Calu3 (cell line): ENCODE measurements around the gene RRM2. TPM values are rescaled to one million over a fixed set of nuclear protein-coding genes. Genes with fewer than 3 reads are reported as not detected.

ENCODE experiments used
- BruUV-seq: library from RNA; stranded (reverse); fragments of 400-500 nt; replicated peaks from 2 replicates; lab custom pipeline; 2021; lab: Mats Ljungman, UMichigan
- CTCF ChIA-PET: fragments of 300-600 bp; sonication (Branson Sonifier 250); formaldehyde crosslinking; loops from one replicate; lab custom pipeline; 2022; ENCODE audit warnings: antibody characterized with exemption; lab: Charles Lee
- DNase-seq: peaks from one replicate; pipeline ENCODE4 v3.0.0; 2022
- H3K27ac Mint-ChIP-seq: one replicate; pipeline ENCODE4 v1.8.0; 2022; ENCODE audit warnings: mixed read lengths; ENCODE audit not compliant: unreplicated experiment
- H3K27me3 Mint-ChIP-seq: one replicate; pipeline ENCODE4 v1.8.0; 2022; ENCODE audit warnings: mixed read lengths; ENCODE audit not compliant: unreplicated experiment
- H3K36me3 Mint-ChIP-seq: one replicate; pipeline ENCODE4 v1.8.0; 2022; ENCODE audit warnings: mild to moderate bottlenecking, moderate library complexity, mixed read lengths; ENCODE audit not compliant: insufficient read depth, unreplicated experiment
- H3K4me1 Mint-ChIP-seq: one replicate; pipeline ENCODE4 v1.8.0; 2022; ENCODE audit warnings: mild to moderate bottlenecking, low read depth, mixed read lengths; ENCODE audit not compliant: unreplicated experiment
- H3K4me3 Mint-ChIP-seq: one replicate; pipeline ENCODE4 v1.8.0; 2022; ENCODE audit warnings: mild to moderate bottlenecking, low read depth, moderate library complexity, mixed read lengths; ENCODE audit not compliant: unreplicated experiment
- H3K9me3 Mint-ChIP-seq: one replicate; pipeline ENCODE4 v1.8.0; 2022; ENCODE audit warnings: low read depth, mixed read lengths; ENCODE audit not compliant: unreplicated experiment
- intact Hi-C: fragments of 100-400 bp; cut with micrococcal nuclease; formaldehyde crosslinking; loops from one replicate; pipeline ENCODE4 v1.10.0; 2022; ENCODE audit not compliant: unreplicated experiment
- total RNA-seq: library from RNA; stranded (reverse); gene quantifications from 2 replicates; pipeline ENCODE4 v1.2.3, GENCODE V29; 2022
- TF ChIP-seq, protein P1 (sequence below): fragments of 200-600 bp; IDR thresholded peaks from one replicate; pipeline ENCODE4 v1.8.0; 2022; ENCODE audit warnings: antibody characterized with exemption; ENCODE audit not compliant: unreplicated experiment

The RRM2 gene
- total RNA-seq, 1 experiment from 2014 or later = 154 TPM

DNA sequence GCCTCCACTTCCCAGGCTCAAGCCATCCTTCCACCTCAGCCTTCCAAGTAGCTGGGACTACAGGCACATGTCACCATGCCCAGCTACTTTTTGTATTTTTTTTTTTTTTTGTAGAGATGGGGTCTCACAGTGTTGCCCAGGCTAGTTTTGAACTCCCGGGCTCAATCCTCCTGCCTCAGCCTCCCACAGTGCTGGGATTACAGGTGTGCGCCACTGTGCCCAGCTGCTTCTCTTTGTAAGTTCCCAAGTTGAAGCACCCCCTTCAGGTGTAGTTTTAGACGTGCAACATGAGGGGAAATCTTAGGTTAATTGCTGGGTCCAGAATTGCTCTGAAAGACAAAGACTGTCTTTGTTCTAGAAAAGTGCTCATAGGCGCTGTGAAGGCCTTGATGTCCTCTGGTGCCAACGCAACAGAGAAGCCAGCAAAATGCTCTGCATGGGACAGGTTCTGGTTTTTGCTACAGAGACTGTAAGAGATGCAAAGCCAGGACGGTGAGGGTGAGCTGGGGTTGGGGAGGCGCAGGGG, 46.6 kb downstream of the RRM2 start:
- H3K27me3 Mint-ChIP-seq = no peaks in the 10 kb centered on the region
- TF ChIP-seq, protein P1, sequence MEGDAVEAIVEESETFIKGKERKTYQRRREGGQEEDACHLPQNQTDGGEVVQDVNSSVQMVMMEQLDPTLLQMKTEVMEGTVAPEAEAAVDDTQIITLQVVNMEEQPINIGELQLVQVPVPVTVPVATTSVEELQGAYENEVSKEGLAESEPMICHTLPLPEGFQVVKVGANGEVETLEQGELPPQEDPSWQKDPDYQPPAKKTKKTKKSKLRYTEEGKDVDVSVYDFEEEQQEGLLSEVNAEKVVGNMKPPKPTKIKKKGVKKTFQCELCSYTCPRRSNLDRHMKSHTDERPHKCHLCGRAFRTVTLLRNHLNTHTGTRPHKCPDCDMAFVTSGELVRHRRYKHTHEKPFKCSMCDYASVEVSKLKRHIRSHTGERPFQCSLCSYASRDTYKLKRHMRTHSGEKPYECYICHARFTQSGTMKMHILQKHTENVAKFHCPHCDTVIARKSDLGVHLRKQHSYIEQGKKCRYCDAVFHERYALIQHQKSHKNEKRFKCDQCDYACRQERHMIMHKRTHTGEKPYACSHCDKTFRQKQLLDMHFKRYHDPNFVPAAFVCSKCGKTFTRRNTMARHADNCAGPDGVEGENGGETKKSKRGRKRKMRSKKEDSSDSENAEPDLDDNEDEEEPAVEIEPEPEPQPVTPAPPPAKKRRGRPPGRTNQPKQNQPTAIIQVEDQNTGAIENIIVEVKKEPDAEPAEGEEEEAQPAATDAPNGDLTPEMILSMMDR = no peak
- no TSS peak for BruUV-seq
- DNase-seq = no peak
- H3K27ac Mint-ChIP-seq = no peak overlapping the region
- H3K36me3 Mint-ChIP-seq = no peaks in the 10 kb centered on the region
- CTCF ChIA-PET = interaction anchor here (1.8 kb wide), 1 partner anchor 239 kb away, joined by 6 read pairs; no protein-coding TSS in a partner anchor
- intact Hi-C loops = no loop called here
- peaks cover 8% of the 10 kb centered on the region for H3K4me1 Mint-ChIP-seq
- no peak overlapping the region for H3K4me3 Mint-ChIP-seq
- H3K9me3 Mint-ChIP-seq = no peaks in the 10 kb centered on the region

DNA sequence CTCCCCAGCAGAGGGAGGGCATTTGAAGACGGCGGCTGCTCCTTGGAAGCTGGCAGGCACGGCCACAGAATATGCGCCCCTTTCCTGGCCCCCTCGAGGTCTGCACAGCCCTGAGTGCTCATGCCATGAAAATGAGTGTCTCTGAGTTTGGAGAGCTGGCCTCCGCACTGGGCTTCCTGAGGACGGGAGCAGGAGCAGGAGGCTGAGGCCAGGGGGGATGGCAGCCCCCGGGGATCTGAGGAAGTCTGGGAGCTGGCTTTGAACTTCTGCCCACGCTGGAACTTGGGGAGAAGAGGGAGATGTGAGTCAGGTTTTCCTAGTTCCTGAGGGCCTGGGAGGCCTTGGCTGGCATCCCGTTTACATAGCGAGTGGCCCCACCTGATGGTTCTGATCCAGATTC, 47.0 kb downstream of the RRM2 start:
- no peak for DNase-seq
- Mint-ChIP-seq H3K4me1 (peaks cover 8% of the 10 kb centered on the region), H3K27me3 (no peaks in the 10 kb centered on the region), H3K4me3 (no peak overlapping the region), H3K9me3 (no peaks in the 10 kb centered on the region), H3K36me3 (no peaks in the 10 kb centered on the region), H3K27ac (no peak overlapping the region)
- no TSS peak for BruUV-seq
- CTCF ChIA-PET = interaction anchor here (1.8 kb wide), 1 partner anchor 239 kb away, joined by 6 read pairs; no protein-coding TSS in a partner anchor
- TF ChIP-seq, protein P1 = no peak
- intact Hi-C loops = no loop called here

DNA sequence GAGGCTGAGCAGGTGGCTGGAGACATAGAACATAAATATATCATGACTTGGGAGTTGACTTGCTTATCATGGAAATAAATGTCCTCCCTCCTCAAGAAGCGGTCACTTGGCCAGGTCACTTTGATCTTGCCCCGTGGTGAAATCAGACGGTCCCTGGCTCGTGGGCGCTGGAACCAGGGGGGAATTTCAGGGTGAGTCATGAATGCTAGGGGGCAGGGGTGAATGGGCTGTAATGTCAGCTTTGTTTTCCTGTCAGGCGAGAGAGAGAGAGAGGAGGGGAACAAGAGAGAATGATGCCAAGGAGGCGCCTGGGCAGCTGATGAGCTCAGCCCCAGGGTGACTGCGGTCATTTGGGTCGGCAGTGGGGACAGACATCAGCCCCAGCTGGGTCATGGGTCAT, 47.7 kb downstream of the RRM2 start:
- CTCF ChIA-PET = interaction anchor here (1.8 kb wide), 1 partner anchor 238 kb away, joined by 6 read pairs; no protein-coding TSS in a partner anchor
- intact Hi-C loops = no loop called here
- TF ChIP-seq, protein P1 = no peak
- Mint-ChIP-seq H3K27me3 (no peaks in the 10 kb centered on the region), H3K36me3 (no peaks in the 10 kb centered on the region), H3K9me3 (no peaks in the 10 kb centered on the region), H3K4me3 (no peak overlapping the region), H3K4me1 (peaks cover 8% of the 10 kb centered on the region), H3K27ac (no peak overlapping the region)
- DNase-seq = peak; percentile 13
- no TSS peak for BruUV-seq

DNA sequence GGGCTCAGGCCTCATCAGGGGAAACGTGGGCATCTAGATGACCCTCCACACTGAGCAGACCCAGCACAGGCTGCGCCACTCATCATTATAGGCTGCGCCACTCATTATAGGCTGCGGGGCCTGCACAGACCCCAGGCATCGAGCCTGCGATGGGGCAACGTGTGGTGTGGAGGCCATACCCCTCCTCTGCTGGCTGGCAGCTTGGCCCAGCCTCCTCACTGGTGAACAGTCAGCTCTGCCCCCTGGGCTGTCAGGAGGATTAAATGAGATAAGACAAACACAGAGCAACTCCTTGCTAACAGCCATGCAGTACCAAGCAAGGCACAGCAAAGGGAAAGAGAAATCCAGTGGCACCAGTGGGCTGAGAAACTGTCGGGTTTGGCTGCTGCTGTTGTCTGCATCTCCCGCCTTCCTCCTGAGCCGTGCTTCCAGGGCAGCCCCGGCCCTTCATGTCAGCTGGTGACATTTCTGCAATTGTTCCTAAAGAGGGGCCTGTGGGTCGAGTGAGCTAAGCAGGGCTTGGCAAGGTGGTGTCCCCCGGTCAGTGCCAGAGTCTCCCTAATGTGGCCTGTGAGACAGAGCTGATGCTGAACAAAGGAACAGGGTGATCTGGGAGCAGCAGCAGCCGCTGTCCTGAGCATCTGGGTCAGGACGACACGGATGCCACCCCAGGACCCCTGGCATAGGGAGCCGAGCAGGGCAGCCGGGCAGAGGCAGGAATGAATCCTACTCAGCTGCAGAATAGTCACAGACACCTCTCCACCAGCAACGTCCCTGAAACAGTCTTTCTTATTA, 48.7 kb downstream of the RRM2 start:
- TF ChIP-seq, protein P1 = no peak
- Mint-ChIP-seq H3K9me3 (no peaks in the 10 kb centered on the region), H3K27me3 (no peaks in the 10 kb centered on the region), H3K36me3 (no peaks in the 10 kb centered on the region), H3K4me3 (no peak overlapping the region), H3K4me1 (peaks cover 8% of the 10 kb centered on the region), H3K27ac (no peak overlapping the region)
- BruUV-seq = no TSS peak
- DNase-seq = no peak
- intact Hi-C loops = no loop called here
- CTCF ChIA-PET = interaction anchor here (0.6 kb wide), 2 partner anchors 132 to 476 kb away, joined by 3 read pairs; no protein-coding TSS in a partner anchor
